Measurements from ENCODE around the gene ABCF3. TPM values are rescaled to one million over a fixed set of nuclear protein-coding genes. Genes with fewer than 3 reads are reported as not detected.

ABCF3 gene
- total and polyA plus RNA-seq, 2 donors (not counting 3 experiments of a cell fraction or from before 2014, with no cell fraction given): 68.8 to 73.4 TPM

DNA sequence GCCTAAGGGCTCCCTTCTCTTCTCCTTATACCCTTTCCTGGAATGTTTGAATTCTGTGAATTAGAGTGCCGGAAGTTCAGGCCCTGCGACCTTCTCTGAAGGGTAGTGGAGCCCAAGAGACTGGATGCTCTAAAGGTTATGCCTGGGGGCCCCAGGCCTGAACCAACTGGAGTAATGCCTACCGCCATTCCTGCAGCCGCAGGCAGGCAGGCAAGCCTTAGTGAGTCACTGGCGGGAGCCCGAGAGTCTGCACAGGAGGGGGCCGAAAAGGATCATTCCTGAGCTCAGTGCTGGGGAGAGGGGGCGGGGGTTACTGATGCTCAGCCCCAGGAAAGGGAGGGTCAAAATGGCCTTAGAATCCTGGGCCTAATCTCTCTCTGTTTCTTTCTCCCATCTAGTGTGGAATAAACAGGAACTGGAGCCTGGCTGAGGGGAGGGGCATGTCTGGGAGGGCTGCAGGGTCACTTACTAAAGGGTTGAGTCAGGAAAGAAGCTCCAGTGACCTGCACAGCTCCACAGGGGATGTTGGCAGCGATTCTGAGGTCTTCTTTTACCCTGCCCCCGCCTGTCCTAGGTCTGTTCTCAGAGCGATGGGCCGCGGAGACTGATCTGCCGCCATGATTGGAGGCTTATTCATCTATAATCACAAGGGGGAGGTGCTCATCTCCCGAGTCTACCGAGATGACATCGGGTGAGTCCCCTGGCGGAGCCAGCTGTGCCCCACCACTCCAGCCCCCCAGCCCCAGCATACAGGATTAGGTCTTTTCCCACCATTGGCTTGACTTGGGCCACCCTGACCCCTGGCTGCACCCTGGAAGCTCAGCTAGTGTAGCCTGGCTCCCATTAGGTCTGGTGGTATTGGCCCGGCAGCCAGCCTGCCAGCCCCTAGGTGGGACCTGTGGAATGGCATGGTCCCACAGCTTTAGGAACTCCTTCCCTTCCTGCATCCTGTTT, 9.3 kb upstream of the ABCF3 start:
- Histone ChIP-seq H3K27me3 (ENCODE audit: control insufficient read depth in 2 of 2, insufficient read depth in 2 of 2, low read length in 2 of 2) (no peaks in the 10 kb centered on the region), H4K20me1 (replicated peaks; ENCODE audit: control insufficient read depth, extremely low read depth, insufficient read depth, low read length) (no peaks in the 10 kb centered on the region), H3K79me2 (ENCODE audit: control insufficient read depth, insufficient read depth, low read length) (peaks cover 41% of the 10 kb centered on the region), H3K36me3 (ENCODE audit: control insufficient read depth in 2 of 2, extremely low read depth in 1 of 2, insufficient read depth in 2 of 2, low read length in 2 of 2) (peaks cover 28 to 43% of the 10 kb centered on the region in 2 experiments), H2AFZ (ENCODE audit: low read depth, low read length) (no peak overlapping the region), H3K9me1 (replicated peaks; ENCODE audit: control insufficient read depth, extremely low read depth, insufficient read depth, low read length) (no peaks in the 10 kb centered on the region), H3K4me3 (replicated peaks in 1 of 3; ENCODE audit: insufficient read depth in 1 of 3, low read depth in 1 of 3, low read length in 3 of 3) (peak overlapping the region; percentile 84 to 97 (median 87)), H3K4me2 (ENCODE audit: insufficient read depth, low read length) (peak overlapping the region; percentile 81), H3K4me1 (ENCODE audit: control insufficient read depth, extremely low read depth, insufficient read depth, low read length) (peaks cover 28% of the 10 kb centered on the region), H3K9me3 (replicated peaks; ENCODE audit: control insufficient read depth, insufficient read depth, low read length) (no peaks in the 10 kb centered on the region), H3K27ac (ENCODE audit: insufficient read depth, low read depth, low read length) (peak overlapping the region; percentile 73), H3K9ac (replicated peaks; ENCODE audit: extremely low read depth, insufficient read depth, low read length) (peak overlapping the region; percentile 86)
- DNase-seq (ENCODE audit: low read depth, low spot score): peak; percentile 90
- dilution Hi-C loops (cut with MboI; ENCODE audit: extremely low pct_ligation_motif_present, low sequenced_read_pairs): no loop called here
- FAIRE-seq: peak; percentile 98
- ChIA-PET POLR2A (interaction anchor here (0.5 to 1.0 kb wide), 2 partner anchors 9 to 119 kb away, joined by 4 to 5 read pairs; partner anchors contain the start of gene ABCF3), CTCF (interaction anchor here (0.6 to 1.6 kb wide), 11 partner anchors 8 to 384 kb away, joined by 3 to 14 read pairs (median 4); partner anchors contain the start of genes ABCF3, EEF1AKMT4 and EIF2B5)
- TF ChIP-seq GATA2 (IDR thresholded peaks at IDR 0.05; ENCODE audit: insufficient read depth, insufficient read length, low read depth, low read length) (no peak), FOS (IDR thresholded peaks at IDR 0.05; ENCODE audit: borderline replicate concordance, insufficient read depth, low read length) (peak; percentile 52), POLR2A (IDR thresholded peaks at IDR 0.05; ENCODE audit: low read depth, low read length) (peak; percentile 50), POLR2AphosphoS5 (IDR thresholded peaks at IDR 0.05; ENCODE audit: insufficient read depth, low read depth, low read length) (peak; percentile 54)
- no TSS peak for BruUV-seq (replicated peaks)
- intact Hi-C loops (cut with micrococcal nuclease): loop anchor here (1.0 to 5.0 kb wide), 3 partner anchors 9 to 136 kb away; partner anchors contain the start of genes EIF2B5 and EIF4G1

DNA sequence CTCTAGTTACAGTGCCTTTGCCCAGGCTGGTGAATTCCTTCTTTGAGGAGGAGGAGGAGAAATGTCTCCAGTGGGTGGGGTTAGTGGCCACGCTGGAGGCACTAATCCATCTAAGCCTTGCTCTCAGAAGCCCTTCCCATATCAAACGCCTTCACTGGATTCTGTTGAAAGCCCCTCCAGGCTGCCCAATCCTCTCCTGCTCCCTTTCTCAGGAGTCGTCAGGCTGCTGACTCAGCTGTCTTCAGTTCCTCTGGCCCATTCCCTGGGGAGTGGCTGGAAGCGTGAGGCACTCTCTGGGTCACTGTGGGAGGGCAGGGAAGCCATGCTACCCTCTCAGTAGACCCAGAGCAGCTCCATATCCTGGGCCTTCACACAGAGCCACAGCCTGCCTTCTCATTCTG, 8.7 kb upstream of the ABCF3 start:
- peak overlapping the region; percentile 14 for H3K27ac ChIP-seq (ENCODE audit: insufficient read depth, low read depth, low read length)
- H3K4me3 ChIP-seq (replicated peaks in 1 of 3; ENCODE audit: insufficient read depth in 1 of 3, low read depth in 1 of 3, low read length in 3 of 3): peak overlapping the region in 2 of 3 experiments; percentile 84 to 97
- TF ChIP-seq, protein P1, sequence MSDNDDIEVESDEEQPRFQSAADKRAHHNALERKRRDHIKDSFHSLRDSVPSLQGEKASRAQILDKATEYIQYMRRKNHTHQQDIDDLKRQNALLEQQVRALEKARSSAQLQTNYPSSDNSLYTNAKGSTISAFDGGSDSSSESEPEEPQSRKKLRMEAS (IDR thresholded peaks at IDR 0.05; ENCODE audit: insufficient read depth, insufficient read length): no peak
- TF ChIP-seq MYC (IDR thresholded peaks at IDR 0.05; ENCODE audit: low read depth, low read length) (no peak), JUN (IDR thresholded peaks at IDR 0.05; ENCODE audit: borderline replicate concordance, insufficient read depth, insufficient read length, low read depth) (no peak), EZH2 (IDR thresholded peaks at IDR 0.05; ENCODE audit: borderline replicate concordance, low read depth, low read length, severe bottlenecking) (no peak), FOS (IDR thresholded peaks at IDR 0.05; ENCODE audit: borderline replicate concordance, insufficient read depth, low read length) (no peak), POLR2AphosphoS5 (IDR thresholded peaks at IDR 0.05; ENCODE audit: insufficient read depth, low read depth, low read length) (no peak), POLR2A (IDR thresholded peaks at IDR 0.05; ENCODE audit: low read depth, low read length) (no peak), GATA2 (IDR thresholded peaks at IDR 0.05; ENCODE audit: insufficient read depth, insufficient read length, low read depth, low read length) (no peak)
- TF ChIP-seq, protein P2, sequence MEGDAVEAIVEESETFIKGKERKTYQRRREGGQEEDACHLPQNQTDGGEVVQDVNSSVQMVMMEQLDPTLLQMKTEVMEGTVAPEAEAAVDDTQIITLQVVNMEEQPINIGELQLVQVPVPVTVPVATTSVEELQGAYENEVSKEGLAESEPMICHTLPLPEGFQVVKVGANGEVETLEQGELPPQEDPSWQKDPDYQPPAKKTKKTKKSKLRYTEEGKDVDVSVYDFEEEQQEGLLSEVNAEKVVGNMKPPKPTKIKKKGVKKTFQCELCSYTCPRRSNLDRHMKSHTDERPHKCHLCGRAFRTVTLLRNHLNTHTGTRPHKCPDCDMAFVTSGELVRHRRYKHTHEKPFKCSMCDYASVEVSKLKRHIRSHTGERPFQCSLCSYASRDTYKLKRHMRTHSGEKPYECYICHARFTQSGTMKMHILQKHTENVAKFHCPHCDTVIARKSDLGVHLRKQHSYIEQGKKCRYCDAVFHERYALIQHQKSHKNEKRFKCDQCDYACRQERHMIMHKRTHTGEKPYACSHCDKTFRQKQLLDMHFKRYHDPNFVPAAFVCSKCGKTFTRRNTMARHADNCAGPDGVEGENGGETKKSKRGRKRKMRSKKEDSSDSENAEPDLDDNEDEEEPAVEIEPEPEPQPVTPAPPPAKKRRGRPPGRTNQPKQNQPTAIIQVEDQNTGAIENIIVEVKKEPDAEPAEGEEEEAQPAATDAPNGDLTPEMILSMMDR (IDR thresholded peaks at IDR 0.05; ENCODE audit: extremely low read depth in 1 of 2, insufficient read depth in 1 of 2, low read depth in 1 of 2, low read length in 2 of 2): no peak
- H3K4me2 ChIP-seq (ENCODE audit: insufficient read depth, low read length): peak overlapping the region; percentile 81
- H3K9ac ChIP-seq (replicated peaks; ENCODE audit: extremely low read depth, insufficient read depth, low read length): peak overlapping the region; percentile 2
- ChIA-PET POLR2A (no interaction called here), CTCF (interaction anchor here (1.2 to 1.6 kb wide), 7 partner anchors 8 to 72 kb away, joined by 3 to 14 read pairs (median 6); partner anchors contain the start of genes ABCF3 and EEF1AKMT4)
- peaks cover 28% of the 10 kb centered on the region for H3K4me1 ChIP-seq (ENCODE audit: control insufficient read depth, extremely low read depth, insufficient read depth, low read length)
- H4K20me1 ChIP-seq (replicated peaks; ENCODE audit: control insufficient read depth, extremely low read depth, insufficient read depth, low read length): no peaks in the 10 kb centered on the region
- peaks cover 41% of the 10 kb centered on the region for H3K79me2 ChIP-seq (ENCODE audit: control insufficient read depth, insufficient read depth, low read length)
- FAIRE-seq: peak; percentile 59
- H3K36me3 ChIP-seq (ENCODE audit: control insufficient read depth in 2 of 2, extremely low read depth in 1 of 2, insufficient read depth in 2 of 2, low read length in 2 of 2): peaks cover 34 to 47% of the 10 kb centered on the region in 2 experiments
- no peaks in the 10 kb centered on the region for H3K9me3 ChIP-seq (replicated peaks; ENCODE audit: control insufficient read depth, insufficient read depth, low read length)
- no peak overlapping the region for H2AFZ ChIP-seq (ENCODE audit: low read depth, low read length)
- intact Hi-C loops (cut with micrococcal nuclease): loop anchor here (5.0 kb wide), 1 partner anchor 135 kb away; the partner anchor contains the start of gene EIF4G1
- no peaks in the 10 kb centered on the region for H3K27me3 ChIP-seq (ENCODE audit: control insufficient read depth in 2 of 2, insufficient read depth in 2 of 2, low read length in 2 of 2)
- dilution Hi-C loops (cut with MboI; ENCODE audit: extremely low pct_ligation_motif_present, low sequenced_read_pairs): no loop called here
- no TSS peak for BruUV-seq (replicated peaks)
- no peaks in the 10 kb centered on the region for H3K9me1 ChIP-seq (replicated peaks; ENCODE audit: control insufficient read depth, extremely low read depth, insufficient read depth, low read length)
- peak; percentile 56 for DNase-seq (ENCODE audit: low read depth, low spot score)
